ENCODE measurements around the gene CDC14A.

The CDC14A gene

GRCh38 chr1:100378956-100379355 lies 26.6 kb downstream of the CDC14A start:
- Histone ChIP-seq H3K9ac (ENCODE audit: low read length) (no peak overlapping the region), H3K27me3 (ENCODE audit: control insufficient read depth, insufficient read depth, low read length) (no peaks in the 10 kb centered on the region), H3K27ac (ENCODE audit: low read depth, low read length) (no peak overlapping the region), H3K4me1 (ENCODE audit: control insufficient read depth, insufficient read depth, low read length) (peaks cover 2% of the 10 kb centered on the region), H3K4me3 (ENCODE audit: low read length) (no peak overlapping the region), H3K36me3 (ENCODE audit: control insufficient read depth, insufficient read depth, low read length) (no peaks in the 10 kb centered on the region)

- Histone ChIP-seq H3K9ac (ENCODE audit: low read length) (no peak overlapping the region), H3K4me3 (ENCODE audit: low read length) (no peak overlapping the region), H3K36me3 (ENCODE audit: control insufficient read depth, insufficient read depth, low read length) (no peaks in the 10 kb centered on the region), H3K4me1 (ENCODE audit: control insufficient read depth, insufficient read depth, low read length) (peaks cover 2% of the 10 kb centered on the region), H3K27me3 (ENCODE audit: control insufficient read depth, insufficient read depth, low read length) (no peaks in the 10 kb centered on the region), H3K27ac (ENCODE audit: low read depth, low read length) (no peak overlapping the region)
Measured at GRCh38 chr1:100380635-100381034, 28.3 kb downstream of the CDC14A start.

DNA sequence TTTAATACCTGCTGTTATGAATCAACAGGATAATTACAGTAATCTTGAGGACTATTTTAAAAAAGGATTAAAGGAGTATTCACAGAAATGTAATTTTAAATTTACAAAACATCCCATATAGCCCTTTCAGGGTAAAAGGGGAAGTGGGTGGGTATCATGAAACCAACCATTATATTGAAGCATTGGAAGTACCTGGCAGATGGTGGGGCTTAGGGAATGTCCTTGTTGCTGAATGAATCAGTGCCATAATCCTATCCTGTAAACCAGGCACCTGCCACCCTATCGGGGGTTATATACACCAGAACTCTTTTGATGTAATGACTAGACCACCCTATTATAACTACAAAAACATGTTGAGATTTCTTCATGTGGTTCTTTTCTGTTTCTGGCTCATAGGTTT lies 30.4 kb downstream of the CDC14A start:
- no peak overlapping the region for H3K27ac ChIP-seq (ENCODE audit: low read depth, low read length)
- peaks cover 3% of the 10 kb centered on the region for H3K4me1 ChIP-seq (ENCODE audit: control insufficient read depth, insufficient read depth, low read length)

DNA sequence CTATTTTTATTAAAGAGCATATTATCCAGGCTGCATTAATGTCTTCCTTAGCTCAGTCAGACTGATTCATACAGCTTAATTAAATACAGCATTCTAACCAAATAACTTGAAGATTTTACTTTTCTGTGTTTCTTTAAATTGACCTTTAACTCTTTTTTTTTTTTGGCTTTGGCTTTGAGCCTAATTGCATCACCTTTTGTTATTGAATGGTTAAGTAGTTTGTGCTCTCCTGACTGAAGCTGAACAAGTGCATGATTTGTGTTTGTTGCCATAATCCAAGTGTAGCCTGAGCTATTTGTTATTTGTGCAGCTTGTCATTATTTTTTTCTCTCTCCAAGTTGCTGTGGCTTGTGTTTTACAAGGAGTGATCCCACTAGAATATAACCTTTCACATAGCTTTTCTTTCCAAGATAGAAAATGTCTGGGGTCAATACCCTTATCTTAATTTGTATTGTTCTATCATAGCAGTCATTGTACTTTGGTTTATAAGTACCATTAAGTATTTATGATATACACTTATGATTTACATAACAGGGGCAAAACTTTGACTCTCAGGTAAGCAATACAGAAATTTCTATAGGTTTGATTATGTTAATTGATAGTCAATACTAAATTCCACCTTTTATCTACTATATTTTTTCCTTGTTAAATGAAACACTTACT lies 31.6 kb downstream of the CDC14A start:
- Histone ChIP-seq H3K27me3 (ENCODE audit: control insufficient read depth, insufficient read depth, low read length) (no peaks in the 10 kb centered on the region), H3K4me1 (ENCODE audit: control insufficient read depth, insufficient read depth, low read length) (peaks cover 3% of the 10 kb centered on the region), H3K36me3 (ENCODE audit: control insufficient read depth, insufficient read depth, low read length) (no peaks in the 10 kb centered on the region), H3K27ac (ENCODE audit: low read depth, low read length) (no peak overlapping the region), H3K9ac (ENCODE audit: low read length) (no peak overlapping the region), H3K4me3 (ENCODE audit: low read length) (no peak overlapping the region)

More for the DNA sequence above, 30.4 kb downstream of the CDC14A start:
- no peak overlapping the region for H3K9ac ChIP-seq (ENCODE audit: low read length)
- no peaks in the 10 kb centered on the region for H3K27me3 ChIP-seq (ENCODE audit: control insufficient read depth, insufficient read depth, low read length)
- H3K4me3 ChIP-seq (ENCODE audit: low read length) = no peak overlapping the region
- H3K36me3 ChIP-seq (ENCODE audit: control insufficient read depth, insufficient read depth, low read length) = no peaks in the 10 kb centered on the region

DNA sequence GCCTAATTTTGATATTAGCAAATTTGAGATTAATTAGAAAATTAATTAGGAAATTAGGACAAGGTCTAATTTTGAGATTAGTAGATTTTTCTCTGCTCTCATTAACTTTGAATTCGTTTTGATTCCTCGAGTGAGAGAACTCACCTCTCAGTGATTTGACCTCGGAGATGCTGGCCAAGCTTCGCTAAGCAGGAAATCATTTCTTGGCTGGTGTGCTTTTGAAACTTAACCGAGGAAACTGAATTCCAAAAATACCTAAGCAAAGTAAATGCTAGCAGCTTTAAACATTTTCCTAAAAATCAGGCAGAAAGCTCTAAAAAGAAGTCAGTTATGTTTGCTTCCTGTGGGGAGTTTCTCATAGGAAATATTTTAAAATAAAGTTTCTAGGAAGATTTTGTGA lies 34.9 kb downstream of the CDC14A start:
- Histone ChIP-seq H3K27ac (ENCODE audit: low read depth, low read length) (no peak overlapping the region), H3K4me1 (ENCODE audit: control insufficient read depth, insufficient read depth, low read length) (peaks cover 3% of the 10 kb centered on the region), H3K9ac (ENCODE audit: low read length) (no peak overlapping the region), H3K36me3 (ENCODE audit: control insufficient read depth, insufficient read depth, low read length) (peaks cover 2% of the 10 kb centered on the region), H3K27me3 (ENCODE audit: control insufficient read depth, insufficient read depth, low read length) (no peaks in the 10 kb centered on the region), H3K4me3 (ENCODE audit: low read length) (no peak overlapping the region)

GRCh38 chr1:100387657-100388350 lies 35.5 kb downstream of the CDC14A start:
- Histone ChIP-seq H3K9ac (ENCODE audit: low read length) (no peak overlapping the region), H3K4me3 (ENCODE audit: low read length) (no peak overlapping the region)

DNA sequence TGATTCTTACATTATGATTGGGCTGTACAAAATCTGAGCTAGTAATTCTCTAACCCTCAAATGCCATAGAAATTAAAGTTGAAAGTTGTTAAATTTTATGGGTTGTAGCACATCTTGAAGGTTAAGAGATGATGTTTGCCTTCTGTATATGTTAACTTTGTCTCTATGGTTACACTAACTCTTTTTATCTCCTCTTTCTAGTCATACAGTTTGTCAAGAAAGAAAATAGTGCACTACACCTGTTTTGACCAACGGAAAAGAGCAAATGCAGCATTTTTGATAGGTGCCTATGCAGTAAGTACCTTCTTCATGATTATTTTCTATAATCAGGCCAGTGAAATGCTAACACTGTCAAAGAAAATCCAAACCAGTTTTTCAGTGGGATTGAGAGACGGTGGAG lies 38.2 kb downstream of the CDC14A start:
- Histone ChIP-seq H3K4me3 (ENCODE audit: low read length) (no peak overlapping the region), H3K36me3 (ENCODE audit: control insufficient read depth, insufficient read depth, low read length) (peaks cover 2% of the 10 kb centered on the region), H3K27me3 (ENCODE audit: control insufficient read depth, insufficient read depth, low read length) (no peaks in the 10 kb centered on the region), H3K27ac (ENCODE audit: low read depth, low read length) (no peak overlapping the region), H3K9ac (ENCODE audit: low read length) (no peak overlapping the region), H3K4me1 (ENCODE audit: control insufficient read depth, insufficient read depth, low read length) (peaks cover 3% of the 10 kb centered on the region)

More at GRCh38 chr1:100387657-100388350, 35.5 kb downstream of the CDC14A start:
- H3K36me3 ChIP-seq (ENCODE audit: control insufficient read depth, insufficient read depth, low read length) = peaks cover 2% of the 10 kb centered on the region
- no peak overlapping the region for H3K27ac ChIP-seq (ENCODE audit: low read depth, low read length)
- no peaks in the 10 kb centered on the region for H3K27me3 ChIP-seq (ENCODE audit: control insufficient read depth, insufficient read depth, low read length)
- H3K4me1 ChIP-seq (ENCODE audit: control insufficient read depth, insufficient read depth, low read length) = peaks cover 3% of the 10 kb centered on the region

DNA sequence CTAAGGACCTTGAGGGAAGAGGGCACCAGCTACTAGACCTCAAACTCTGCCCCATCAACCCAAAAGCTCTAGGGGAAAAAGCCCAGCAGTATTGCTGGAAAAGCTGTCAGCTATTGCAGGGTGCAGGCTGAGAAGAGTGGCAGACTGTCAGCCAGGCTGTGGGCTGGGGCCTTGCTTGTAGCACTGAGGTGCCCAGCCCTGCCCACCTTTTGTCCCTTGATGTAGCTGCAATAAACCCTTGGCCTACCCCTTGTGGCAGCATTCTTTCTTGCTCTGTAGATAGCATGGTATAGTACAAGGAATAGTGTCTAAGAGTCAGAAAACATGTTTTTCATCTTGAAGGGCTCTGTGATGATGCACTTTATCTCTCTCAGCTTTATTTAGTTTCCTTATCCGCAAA lies 39.4 kb downstream of the CDC14A start:
- H3K9ac ChIP-seq (ENCODE audit: low read length) = no peak overlapping the region
- H3K27me3 ChIP-seq (ENCODE audit: control insufficient read depth, insufficient read depth, low read length) = no peaks in the 10 kb centered on the region
- H3K36me3 ChIP-seq (ENCODE audit: control insufficient read depth, insufficient read depth, low read length) = peaks cover 2% of the 10 kb centered on the region
- no peak overlapping the region for H3K4me3 ChIP-seq (ENCODE audit: low read length)
- no peak overlapping the region for H3K27ac ChIP-seq (ENCODE audit: low read depth, low read length)
- H3K4me1 ChIP-seq (ENCODE audit: control insufficient read depth, insufficient read depth, low read length) = peaks cover 3% of the 10 kb centered on the region

DNA sequence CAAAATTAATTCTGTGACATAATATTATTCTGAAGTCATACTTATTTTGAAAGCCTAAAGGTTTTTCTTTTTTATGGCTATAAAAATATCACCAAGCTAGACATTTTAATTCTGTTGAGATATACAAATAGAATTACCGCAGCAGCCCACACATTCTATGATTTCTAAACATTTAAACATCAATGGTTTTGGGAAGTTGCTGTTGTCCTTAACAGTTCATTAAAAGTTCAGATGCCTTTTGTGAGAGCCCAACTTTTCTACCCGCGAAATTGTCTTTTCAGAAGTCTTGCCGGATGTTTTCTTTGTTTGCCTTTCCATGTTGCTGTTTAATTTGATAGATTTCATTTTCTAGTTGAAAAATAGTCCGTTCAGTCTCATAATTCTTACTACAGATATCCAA lies 40.5 kb downstream of the CDC14A start:
- no peak overlapping the region for H3K4me3 ChIP-seq (ENCODE audit: low read length)
- no peaks in the 10 kb centered on the region for H3K27me3 ChIP-seq (ENCODE audit: control insufficient read depth, insufficient read depth, low read length)
- H3K4me1 ChIP-seq (ENCODE audit: control insufficient read depth, insufficient read depth, low read length) = no peaks in the 10 kb centered on the region
- H3K9ac ChIP-seq (ENCODE audit: low read length) = no peak overlapping the region
- peaks cover 2% of the 10 kb centered on the region for H3K36me3 ChIP-seq (ENCODE audit: control insufficient read depth, insufficient read depth, low read length)
- H3K27ac ChIP-seq (ENCODE audit: low read depth, low read length) = no peak overlapping the region

GRCh38 chr1:100394285-100394684 lies 42.0 kb downstream of the CDC14A start:
- Histone ChIP-seq H3K9ac (ENCODE audit: low read length) (no peak overlapping the region), H3K4me1 (ENCODE audit: control insufficient read depth, insufficient read depth, low read length) (no peaks in the 10 kb centered on the region), H3K4me3 (ENCODE audit: low read length) (no peak overlapping the region), H3K36me3 (ENCODE audit: control insufficient read depth, insufficient read depth, low read length) (peaks cover 2% of the 10 kb centered on the region), H3K27ac (ENCODE audit: low read depth, low read length) (no peak overlapping the region), H3K27me3 (ENCODE audit: control insufficient read depth, insufficient read depth, low read length) (no peaks in the 10 kb centered on the region)

- H3K4me3 ChIP-seq (ENCODE audit: low read length) = no peak overlapping the region
- H3K27me3 ChIP-seq (ENCODE audit: control insufficient read depth, insufficient read depth, low read length) = no peaks in the 10 kb centered on the region
- no peak overlapping the region for H3K27ac ChIP-seq (ENCODE audit: low read depth, low read length)
- peaks cover 2% of the 10 kb centered on the region for H3K36me3 ChIP-seq (ENCODE audit: control insufficient read depth, insufficient read depth, low read length)
- H3K9ac ChIP-seq (ENCODE audit: low read length) = no peak overlapping the region
- H3K4me1 ChIP-seq (ENCODE audit: control insufficient read depth, insufficient read depth, low read length) = no peaks in the 10 kb centered on the region
Measured at GRCh38 chr1:100395913-100396312, 43.6 kb downstream of the CDC14A start.

- Histone ChIP-seq H3K9ac (ENCODE audit: low read length) (no peak overlapping the region), H3K27ac (ENCODE audit: low read depth, low read length) (no peak overlapping the region), H3K4me1 (ENCODE audit: control insufficient read depth, insufficient read depth, low read length) (no peaks in the 10 kb centered on the region), H3K36me3 (ENCODE audit: control insufficient read depth, insufficient read depth, low read length) (no peaks in the 10 kb centered on the region), H3K27me3 (ENCODE audit: control insufficient read depth, insufficient read depth, low read length) (no peaks in the 10 kb centered on the region), H3K4me3 (ENCODE audit: low read length) (no peak overlapping the region)
Measured at GRCh38 chr1:100396651-100397050, 44.3 kb downstream of the CDC14A start.

- Histone ChIP-seq H3K27me3 (ENCODE audit: control insufficient read depth, insufficient read depth, low read length) (no peaks in the 10 kb centered on the region), H3K27ac (ENCODE audit: low read depth, low read length) (no peak overlapping the region), H3K9ac (ENCODE audit: low read length) (no peak overlapping the region)
Measured at GRCh38 chr1:100397681-100398080, 45.4 kb downstream of the CDC14A start.

More at GRCh38 chr1:100397681-100398080, 45.4 kb downstream of the CDC14A start:
- no peaks in the 10 kb centered on the region for H3K36me3 ChIP-seq (ENCODE audit: control insufficient read depth, insufficient read depth, low read length)
- no peaks in the 10 kb centered on the region for H3K4me1 ChIP-seq (ENCODE audit: control insufficient read depth, insufficient read depth, low read length)
- H3K4me3 ChIP-seq (ENCODE audit: low read length) = no peak overlapping the region

All from rectal smooth muscle tissue (tissue), 1 donor.